IPS-18c (cell line): ENCODE data around the gene RAPGEF3.
A peak's percentile ranks its signal among the peaks of the same experiment; 100 is the strongest.

Experiments
- H3K4me3 ChIP-seq: 2 replicates; pipeline ENCODE4 v1.7.0; 2013; ENCODE audit warnings: low read depth, mild to moderate bottlenecking, low read length, moderate library complexity; ENCODE audit not compliant: insufficient read depth
- H3K9me3 ChIP-seq: one replicate; pipeline ENCODE4 v1.6.1; 2013; ENCODE audit warnings: mild to moderate bottlenecking, low read length, moderate library complexity; ENCODE audit not compliant: control insufficient read depth, insufficient read depth

RAPGEF3 gene, protein sequence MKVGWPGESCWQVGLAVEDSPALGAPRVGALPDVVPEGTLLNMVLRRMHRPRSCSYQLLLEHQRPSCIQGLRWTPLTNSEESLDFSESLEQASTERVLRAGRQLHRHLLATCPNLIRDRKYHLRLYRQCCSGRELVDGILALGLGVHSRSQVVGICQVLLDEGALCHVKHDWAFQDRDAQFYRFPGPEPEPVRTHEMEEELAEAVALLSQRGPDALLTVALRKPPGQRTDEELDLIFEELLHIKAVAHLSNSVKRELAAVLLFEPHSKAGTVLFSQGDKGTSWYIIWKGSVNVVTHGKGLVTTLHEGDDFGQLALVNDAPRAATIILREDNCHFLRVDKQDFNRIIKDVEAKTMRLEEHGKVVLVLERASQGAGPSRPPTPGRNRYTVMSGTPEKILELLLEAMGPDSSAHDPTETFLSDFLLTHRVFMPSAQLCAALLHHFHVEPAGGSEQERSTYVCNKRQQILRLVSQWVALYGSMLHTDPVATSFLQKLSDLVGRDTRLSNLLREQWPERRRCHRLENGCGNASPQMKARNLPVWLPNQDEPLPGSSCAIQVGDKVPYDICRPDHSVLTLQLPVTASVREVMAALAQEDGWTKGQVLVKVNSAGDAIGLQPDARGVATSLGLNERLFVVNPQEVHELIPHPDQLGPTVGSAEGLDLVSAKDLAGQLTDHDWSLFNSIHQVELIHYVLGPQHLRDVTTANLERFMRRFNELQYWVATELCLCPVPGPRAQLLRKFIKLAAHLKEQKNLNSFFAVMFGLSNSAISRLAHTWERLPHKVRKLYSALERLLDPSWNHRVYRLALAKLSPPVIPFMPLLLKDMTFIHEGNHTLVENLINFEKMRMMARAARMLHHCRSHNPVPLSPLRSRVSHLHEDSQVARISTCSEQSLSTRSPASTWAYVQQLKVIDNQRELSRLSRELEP

DNA sequence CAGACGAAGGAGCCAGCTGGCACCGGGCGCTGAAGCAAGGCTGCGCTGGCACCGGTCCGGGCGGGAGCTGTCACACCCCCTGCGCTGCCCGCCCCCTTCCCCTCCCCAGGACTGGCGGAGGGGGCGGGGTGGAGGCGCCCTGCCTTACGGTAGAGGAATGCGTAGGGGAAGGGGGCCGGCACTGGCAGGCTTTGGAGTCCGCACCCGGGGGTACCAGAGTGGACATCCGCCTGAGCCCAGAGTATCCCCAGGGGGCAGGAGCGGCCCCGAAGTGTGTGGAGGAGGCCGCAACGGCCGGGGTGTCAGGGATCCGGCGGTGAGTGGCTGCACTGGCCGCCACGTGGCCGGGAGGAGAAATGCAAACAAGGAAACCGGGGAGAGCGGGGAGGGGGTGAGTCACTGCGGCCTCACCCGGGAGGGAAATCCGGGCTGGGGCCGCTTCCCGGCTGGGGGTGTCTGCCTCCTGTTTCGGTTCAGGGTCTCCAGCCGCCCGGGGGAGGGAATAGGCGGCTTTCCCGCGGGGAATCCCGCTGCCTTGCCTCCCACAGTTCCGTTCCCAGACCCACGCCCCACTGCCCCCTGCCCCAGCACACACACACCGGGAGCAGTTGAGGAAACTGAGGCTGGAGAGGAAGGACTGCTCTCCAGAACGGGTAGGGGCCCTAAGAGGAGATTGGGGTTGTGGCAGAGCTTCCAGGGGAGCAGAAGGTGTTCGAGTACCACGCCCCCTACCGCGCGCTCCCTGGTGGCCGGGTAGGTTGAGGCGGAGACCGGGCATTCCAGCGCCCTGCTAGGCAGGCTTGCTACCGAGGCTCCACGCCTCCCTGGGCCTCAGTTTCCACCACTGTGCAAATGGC, at the start of gene RAPGEF3:
RAPGEF3 (minus strand) TSS at position 47 of the 857 bp plus-strand sequence. CDS start 324 bp downstream, outside the sequence.
- Histone ChIP-seq H3K4me3 (peak within 1 kb of the TSS; percentile 66), H3K9me3 (peaks cover 2% of the 10 kb centered on the region)

- Histone ChIP-seq H3K4me3 (no peak overlapping the region), H3K9me3 (peaks cover 2% of the 10 kb centered on the region)
Observed at GRCh38 chr12:47808050-47808449, 49.4 kb upstream of the RAPGEF3 start.

DNA sequence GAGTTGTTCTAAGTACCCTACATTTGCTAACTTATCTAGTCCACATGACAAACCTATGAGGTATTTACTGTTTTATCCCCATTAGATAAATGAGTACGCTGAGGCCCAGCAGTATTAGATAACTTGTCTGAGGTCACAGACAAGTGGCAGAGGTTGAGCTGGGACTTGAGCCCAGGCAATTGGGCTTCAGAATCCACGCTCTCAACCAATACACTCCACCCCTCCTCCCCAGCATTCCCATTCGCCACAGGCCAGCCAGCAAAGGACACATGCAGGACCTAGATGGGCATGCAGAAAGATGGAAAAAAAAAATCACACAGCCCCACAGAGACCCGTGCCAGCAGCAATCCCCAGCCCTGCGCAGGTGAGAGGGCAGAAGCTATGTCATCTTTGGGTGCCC, 48.7 kb upstream of the RAPGEF3 start:
- H3K4me3 ChIP-seq = no peak overlapping the region

DNA sequence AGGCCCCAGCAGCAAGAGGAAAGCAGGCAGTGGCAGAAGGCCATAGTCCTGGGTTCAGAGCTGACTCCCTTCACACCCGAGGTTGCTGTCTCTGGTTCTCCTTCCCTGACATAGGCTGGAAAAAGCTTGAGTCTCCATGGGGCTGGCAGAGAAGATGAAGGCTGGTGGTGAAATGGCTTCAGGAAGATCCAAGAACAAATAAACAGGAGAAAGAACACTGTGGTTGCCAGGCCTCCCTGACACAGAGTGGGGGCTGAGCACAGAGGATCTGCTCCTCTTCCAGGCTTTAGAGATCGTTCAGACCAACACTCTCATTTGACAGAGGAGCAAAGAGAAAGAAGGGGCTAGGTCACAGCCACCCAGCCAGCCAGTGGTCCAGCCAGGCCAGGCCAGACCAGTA, 46.7 kb upstream of the RAPGEF3 start:
- Histone ChIP-seq H3K9me3 (peaks cover 2% of the 10 kb centered on the region), H3K4me3 (no peak overlapping the region)

More for the DNA sequence above, 48.7 kb upstream of the RAPGEF3 start:
- peaks cover 2% of the 10 kb centered on the region for H3K9me3 ChIP-seq

DNA sequence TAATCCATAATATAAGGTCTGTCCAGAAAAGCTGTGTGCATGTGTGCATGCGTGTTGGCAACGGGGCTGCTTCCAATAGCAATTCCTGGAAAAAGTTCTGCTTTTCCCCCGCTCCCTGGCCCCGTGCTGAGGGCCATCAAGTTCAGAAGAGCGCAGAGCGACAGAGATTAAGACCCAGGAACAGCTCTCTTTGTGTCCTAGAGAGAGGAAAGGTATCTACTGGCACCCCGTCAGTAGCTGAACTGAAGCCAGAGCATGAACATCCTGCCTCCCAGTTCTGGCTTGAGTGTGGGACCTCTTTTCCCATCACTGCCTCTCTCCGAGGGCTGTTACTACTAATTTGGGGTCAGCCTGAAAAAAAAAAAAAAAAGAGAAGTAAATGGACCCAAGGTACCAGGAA, 45.5 kb upstream of the RAPGEF3 start:
- H3K9me3 ChIP-seq = peaks cover 2% of the 10 kb centered on the region
- no peak overlapping the region for H3K4me3 ChIP-seq

DNA sequence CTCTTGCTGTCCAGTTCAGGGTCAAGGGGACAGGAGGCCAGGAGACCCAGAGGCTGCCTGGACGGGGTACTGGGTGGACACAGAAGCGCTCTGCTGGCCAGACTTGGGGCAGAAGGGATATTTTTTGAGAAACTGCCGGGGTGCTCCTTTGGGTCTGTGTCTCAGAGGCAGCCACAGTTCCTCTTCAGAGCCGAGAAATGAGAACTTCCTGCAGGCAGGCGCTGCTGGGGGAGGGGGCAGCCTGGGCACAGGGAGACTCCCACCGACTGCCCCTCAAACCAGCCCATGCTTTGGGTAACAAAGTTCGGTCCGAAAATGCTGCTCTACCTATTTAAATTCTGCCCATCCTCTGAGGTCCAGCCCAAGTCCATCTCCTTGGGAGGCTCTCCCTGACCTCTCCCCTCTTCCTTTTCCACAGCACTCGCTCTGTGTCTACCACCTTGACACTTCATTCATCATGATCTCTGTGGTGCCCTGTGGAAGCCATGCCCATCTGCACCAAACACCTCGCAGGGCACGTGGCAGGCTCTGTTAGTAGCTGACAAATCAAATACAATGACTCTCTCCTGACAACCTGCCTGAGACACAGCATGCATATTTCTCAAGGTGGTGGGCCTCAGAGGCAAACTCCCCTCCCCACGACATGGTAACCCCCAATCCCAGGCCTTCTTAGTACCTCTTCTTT, 44.7 kb upstream of the RAPGEF3 start:
- H3K4me3 ChIP-seq = no peak overlapping the region

GRCh38 chr12:47802312-47802711, 43.6 kb upstream of the RAPGEF3 start:
- Histone ChIP-seq H3K9me3 (peaks cover 2% of the 10 kb centered on the region), H3K4me3 (no peak overlapping the region)

More for the DNA sequence above, 44.7 kb upstream of the RAPGEF3 start:
- peaks cover 2% of the 10 kb centered on the region for H3K9me3 ChIP-seq

GRCh38 chr12:47801904-47802246, 43.2 kb upstream of the RAPGEF3 start:
- Histone ChIP-seq H3K4me3 (no peak overlapping the region), H3K9me3 (peaks cover 2% of the 10 kb centered on the region)

DNA sequence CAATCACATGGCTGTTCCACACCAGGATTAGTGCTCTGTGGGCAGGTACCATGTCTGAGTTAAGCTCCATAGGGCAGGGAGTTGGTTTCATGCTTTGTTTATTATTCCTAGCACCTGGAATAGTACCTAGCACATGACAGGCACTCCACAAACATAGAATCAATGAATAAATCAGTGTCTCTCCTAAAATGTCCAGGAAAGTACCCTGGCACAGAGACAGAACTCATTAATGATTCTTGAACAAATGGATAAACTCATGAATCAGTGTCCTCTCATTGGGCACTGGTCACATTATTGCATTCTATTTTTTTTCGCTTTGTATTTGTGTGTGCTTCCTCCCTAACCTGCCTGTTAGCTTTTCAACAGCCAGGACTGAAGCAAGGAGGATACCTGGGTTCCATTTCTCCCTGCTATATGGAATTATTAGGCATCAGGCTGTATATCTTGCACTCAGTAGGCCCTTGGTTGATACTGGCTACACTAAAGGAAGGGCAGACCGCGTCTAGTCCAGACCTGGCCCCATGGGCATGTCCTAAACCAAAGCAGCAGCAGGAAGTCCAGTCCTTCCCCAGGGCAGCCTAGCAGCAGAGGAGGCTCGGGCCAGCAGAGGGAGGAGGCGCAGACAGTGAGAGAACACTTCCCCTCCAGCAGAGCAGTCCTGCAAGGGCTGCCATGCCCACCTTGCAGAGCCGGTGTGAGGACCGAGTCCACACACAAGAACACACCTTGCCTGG, 42.7 kb upstream of the RAPGEF3 start:
- Histone ChIP-seq H3K4me3 (no peak overlapping the region), H3K9me3 (peaks cover 2% of the 10 kb centered on the region)

GRCh38 chr12:47800582-47800981, 41.9 kb upstream of the RAPGEF3 start:
- H3K9me3 ChIP-seq = peaks cover 2% of the 10 kb centered on the region

GRCh38 chr12:47799357-47799955, 40.8 kb upstream of the RAPGEF3 start:
- H3K4me3 ChIP-seq = no peak overlapping the region
- H3K9me3 ChIP-seq = no peaks in the 10 kb centered on the region

More at GRCh38 chr12:47800582-47800981, 41.9 kb upstream of the RAPGEF3 start:
- no peak overlapping the region for H3K4me3 ChIP-seq

GRCh38 chr12:47798382-47798948, 39.8 kb upstream of the RAPGEF3 start:
- Histone ChIP-seq H3K9me3 (no peaks in the 10 kb centered on the region), H3K4me3 (no peak overlapping the region)

- no peak overlapping the region for H3K4me3 ChIP-seq
- H3K9me3 ChIP-seq = no peaks in the 10 kb centered on the region
Observed at GRCh38 chr12:47797441-47797840, 38.8 kb upstream of the RAPGEF3 start.

GRCh38 chr12:47795814-47796411, 37.2 kb upstream of the RAPGEF3 start:
- no peaks in the 10 kb centered on the region for H3K9me3 ChIP-seq

More at GRCh38 chr12:47795814-47796411, 37.2 kb upstream of the RAPGEF3 start:
- H3K4me3 ChIP-seq = no peak overlapping the region
